T-cell (primary cell): Measurements from ENCODE around the gene SPC24. TPM values are rescaled to one million over a fixed set of nuclear protein-coding genes. Genes with fewer than 3 reads are reported as not detected.
"Not testable (repeated sequence)": the region's sequence is repeated elsewhere in the genome, so short reads cannot be mapped to it uniquely, and the experiment has no call there.

ENCODE experiments used
- ATAC-seq, 4 experiments: fragments of 200-7000 bp in 3 of 4; fragments of 150-1000 bp in 1 of 4; cut with Tn5 transposase; replicated peaks in 1 of 4; 1 replicate in 3 of 4; 2 replicates in 1 of 4; pipeline ENCODE4 v1.10.0; 2021; ENCODE audit warnings: moderate library complexity in 3 of 4, mild to moderate bottlenecking in 2 of 4, moderate number of reproducible peaks in 1 of 4
- CTCF ChIA-PET, 2 donors: fragments of 300-600 bp; sonication (Branson Sonifier 250); formaldehyde crosslinking; loops; one replicate each; lab custom pipeline; 2022; ENCODE audit warnings: antibody characterized with exemption in 2 of 2; lab: Charles Lee
- POLR2A ChIA-PET, 2 donors: fragments of 300-600 bp; sonication (Branson Sonifier 250); formaldehyde crosslinking; loops; one replicate each; lab custom pipeline; 2022; ENCODE audit warnings: antibody characterized with exemption in 2 of 2; lab: Charles Lee
- DNase-seq, 35 experiments: peaks; one replicate each; pipeline versions ENCODE4 v3.0.0 to v3.0.0-alpha.2; 2013 to 2023
- H3K27ac ChIP-seq: one replicate; pipeline ENCODE4 v1.5.1; 2013; ENCODE audit warnings: low read length
- H3K27me3 ChIP-seq, 2 experiments: replicated peaks in 1 of 2; 1 replicate in 1 of 2; 2 replicates in 1 of 2; pipeline versions ENCODE4 v1.6.1 to v1.7.0; 2013; ENCODE audit warnings: low read length in 1 of 2, mixed read lengths in 1 of 2; ENCODE audit not compliant: control insufficient read depth in 2 of 2, insufficient read depth in 2 of 2; ENCODE audit errors: extremely low read depth in 1 of 2
- H3K36me3 ChIP-seq, 2 donors: 1 replicate in 1 of 2; 2 replicates in 1 of 2; pipeline versions ENCODE4 v1.6.1 to v1.7.0; 2013; ENCODE audit warnings: low read length in 1 of 2; ENCODE audit not compliant: control insufficient read depth in 2 of 2, insufficient read depth in 1 of 2; ENCODE audit errors: extremely low read depth in 1 of 2
- H3K4me1 ChIP-seq, 2 experiments: 1 replicate in 1 of 2; 2 replicates in 1 of 2; pipeline versions ENCODE4 v1.6.1 to v1.7.0; 2013; ENCODE audit warnings: low read length in 2 of 2, mixed read lengths in 1 of 2; ENCODE audit not compliant: insufficient read depth in 2 of 2, control insufficient read depth in 1 of 2; ENCODE audit errors: extremely low read depth in 1 of 2
- H3K4me3 ChIP-seq, 2 donors: 1 replicate in 1 of 2; 2 replicates in 1 of 2; pipeline versions ENCODE4 v1.5.1 to v1.7.0; 2013; ENCODE audit warnings: mild to moderate bottlenecking in 2 of 2, low read length in 1 of 2, moderate library complexity in 1 of 2; ENCODE audit not compliant: control insufficient read depth in 1 of 2; ENCODE audit errors: extremely low read depth in 1 of 2
- H3K9me3 ChIP-seq: 2 replicates; pipeline ENCODE4 v1.7.0; 2013
- H3K27ac Mint-ChIP-seq, 2 donors: one replicate each; pipeline ENCODE4 v1.8.0; 2020 to 2021; ENCODE audit warnings: mild to moderate bottlenecking in 2 of 2, mixed read lengths in 2 of 2
- H3K27me3 Mint-ChIP-seq, 2 donors: one replicate each; pipeline ENCODE4 v1.8.0; 2021 to 2022; ENCODE audit warnings: mixed read lengths in 2 of 2
- H3K36me3 Mint-ChIP-seq: one replicate; pipeline ENCODE4 v1.8.0; 2021; ENCODE audit warnings: mixed read lengths
- H3K4me1 Mint-ChIP-seq, 3 donors: one replicate each; pipeline ENCODE4 v1.8.0; 2020 to 2022; ENCODE audit warnings: mixed read lengths in 3 of 3, mild to moderate bottlenecking in 1 of 3
- H3K4me3 Mint-ChIP-seq, 3 donors: one replicate each; pipeline ENCODE4 v1.8.0; 2020 to 2022; ENCODE audit warnings: mild to moderate bottlenecking in 3 of 3, mixed read lengths in 3 of 3, moderate library complexity in 3 of 3
- H3K9me3 Mint-ChIP-seq, 3 donors: one replicate each; pipeline ENCODE4 v1.8.0; 2020 to 2022; ENCODE audit warnings: mixed read lengths in 3 of 3
- WGBS: methylation state at CpG from one replicate; pipeline ENCODE4 v1.1.5; 2013; ENCODE audit warnings: missing lambda C conversion rate; ENCODE audit not compliant: insufficient coverage; 5-methylcytosine and 5-hydroxymethylcytosine counted together
- total RNA-seq, 35 experiments: library from RNA in 6 of 35; stranded (reverse) in 6 of 35; fragments of 120-200 nt in 1 of 35; gene quantifications; one replicate each; pipeline versions ENCODE4 v1.2.1 to v1.2.4 and lab custom pipeline; 2013 to 2026

The SPC24 gene
- total RNA-seq, 5 donors from 2014 or later (not counting 1 experiment from before 2014, with no cell fraction given), result 0.95 to 3.6 (median 2.4) TPM

- Mint-ChIP-seq H3K27me3 (peaks cover 0 to 4% of the 10 kb centered on the region in 2 donors), H3K4me1 (peaks cover 0 to 10% (median 5%) of the 10 kb centered on the region in 3 donors), H3K27ac (no peak overlapping the region), H3K9me3 (peaks cover 0 to 4% (median 0%) of the 10 kb centered on the region in 3 donors), H3K4me3 (no peak overlapping the region), H3K36me3 (no peaks in the 10 kb centered on the region)
- POLR2A ChIA-PET, result no interaction called here
- Histone ChIP-seq H3K4me3 (no peak overlapping the region), H3K9me3 (no peaks in the 10 kb centered on the region), H3K27ac (no peak overlapping the region), H3K27me3 (peaks cover 0 to 9% of the 10 kb centered on the region in 2 experiments), H3K4me1 (peaks cover 0 to 6% of the 10 kb centered on the region in 2 experiments), H3K36me3 (no peaks in the 10 kb centered on the region)
- ATAC-seq, result no peak
- whole genome bisulfite sequencing, result 100% methylated on average over 2 of the region's 4 CpGs
- DNase-seq, result no peak
- CTCF ChIA-PET, result no interaction called here
These were observed 25.9 kb upstream of the SPC24 start for GRCh38 chr19:11181488-11181887.

- H3K4me3 Mint-ChIP-seq, H3K4me3 ChIP-seq, H3K36me3 ChIP-seq, H3K4me1 ChIP-seq, H3K27ac ChIP-seq, H3K36me3 Mint-ChIP-seq, CTCF ChIA-PET, H3K27ac Mint-ChIP-seq, H3K9me3 Mint-ChIP-seq, DNase-seq, H3K27me3 Mint-ChIP-seq, POLR2A ChIA-PET, H3K9me3 ChIP-seq, ATAC-seq, H3K27me3 ChIP-seq: not testable (repeated sequence)
- WGBS, result 93% methylated on average over 3 of the region's 8 CpGs
- H3K4me1 Mint-ChIP-seq, result peaks cover 0 to 10% (median 5%) of the 10 kb centered on the region in 3 donors
These were observed 25.4 kb upstream of the SPC24 start for GRCh38 chr19:11180975-11181374.

GRCh38 chr19:11180346-11180745 lies 24.8 kb upstream of the SPC24 start:
- H3K9me3 Mint-ChIP-seq, result peaks cover 0 to 4% (median 0%) of the 10 kb centered on the region in 3 donors
- 92% methylated on average over 7 of the region's 8 CpGs for whole genome bisulfite sequencing
- no peak overlapping the region for H3K27ac ChIP-seq
- H3K36me3 Mint-ChIP-seq, result no peaks in the 10 kb centered on the region
- H3K4me1 Mint-ChIP-seq, result peaks cover 0 to 10% (median 5%) of the 10 kb centered on the region in 3 donors
- H3K4me3 ChIP-seq, result no peak overlapping the region
- H3K9me3 ChIP-seq, result no peaks in the 10 kb centered on the region
- DNase-seq (no peak), ATAC-seq (no peak)
- peaks cover 0 to 6% of the 10 kb centered on the region in 2 experiments for H3K4me1 ChIP-seq
- CTCF ChIA-PET, result no interaction called here
- POLR2A ChIA-PET, result no interaction called here
- H3K36me3 ChIP-seq, result no peaks in the 10 kb centered on the region
- H3K27ac Mint-ChIP-seq, result no peak overlapping the region
- H3K27me3 Mint-ChIP-seq, result peaks cover 0 to 4% of the 10 kb centered on the region in 2 donors
- H3K27me3 ChIP-seq, result peaks cover 0 to 9% of the 10 kb centered on the region in 2 experiments
- H3K4me3 Mint-ChIP-seq, result no peak overlapping the region

GRCh38 chr19:11179716-11180297 lies 24.2 kb upstream of the SPC24 start:
- Mint-ChIP-seq H3K27me3 (peaks cover 0 to 4% of the 10 kb centered on the region in 2 donors), H3K27ac (no peak overlapping the region), H3K4me1 (peaks cover 0 to 10% (median 5%) of the 10 kb centered on the region in 3 donors), H3K36me3 (no peaks in the 10 kb centered on the region), H3K4me3 (no peak overlapping the region), H3K9me3 (peaks cover 0 to 4% (median 0%) of the 10 kb centered on the region in 3 donors)
- ChIA-PET CTCF (interaction anchor here in 1 of 2 donors (0.6 kb wide), 1 partner anchor 26 kb away, joined by 3 read pairs; no protein-coding TSS in a partner anchor), POLR2A (no interaction called here)
- Histone ChIP-seq H3K36me3 (no peaks in the 10 kb centered on the region), H3K4me1 (peaks cover 0 to 6% of the 10 kb centered on the region in 2 experiments), H3K27me3 (peaks cover 0 to 9% of the 10 kb centered on the region in 2 experiments), H3K4me3 (no peak overlapping the region), H3K27ac (no peak overlapping the region), H3K9me3 (no peaks in the 10 kb centered on the region)
- ATAC-seq, result peak in 2 of 4 experiments; percentile 31 to 53
- WGBS, result 66% methylated on average over 9 of the region's 11 CpGs
- DNase-seq, result no peak

GRCh38 chr19:11179145-11179465 lies 23.5 kb upstream of the SPC24 start:
- H3K36me3 ChIP-seq, H3K9me3 ChIP-seq, H3K27me3 ChIP-seq, H3K36me3 Mint-ChIP-seq, ATAC-seq, POLR2A ChIA-PET, H3K4me3 ChIP-seq, H3K27ac Mint-ChIP-seq, H3K4me3 Mint-ChIP-seq, DNase-seq, H3K4me1 ChIP-seq, H3K9me3 Mint-ChIP-seq, CTCF ChIA-PET, H3K27me3 Mint-ChIP-seq, H3K27ac ChIP-seq: not testable (repeated sequence)
- 91% methylated on average over 7 of the region's 9 CpGs for WGBS
- H3K4me1 Mint-ChIP-seq, result peaks cover 0 to 10% (median 5%) of the 10 kb centered on the region in 3 donors

GRCh38 chr19:11177592-11177991 lies 22.0 kb upstream of the SPC24 start:
- CTCF ChIA-PET, result no interaction called here
- Mint-ChIP-seq H3K4me3 (no peak overlapping the region), H3K27ac (no peak overlapping the region), H3K36me3 (no peaks in the 10 kb centered on the region), H3K9me3 (no peaks in the 10 kb centered on the region), H3K4me1 (peaks cover 0 to 10% (median 5%) of the 10 kb centered on the region in 3 donors), H3K27me3 (peaks cover 0 to 4% of the 10 kb centered on the region in 2 donors)
- no peak for DNase-seq
- no peaks in the 10 kb centered on the region for H3K9me3 ChIP-seq
- H3K27me3 ChIP-seq, result peaks cover 0 to 9% of the 10 kb centered on the region in 2 experiments
- POLR2A ChIA-PET, result no interaction called here
- no peaks in the 10 kb centered on the region for H3K36me3 ChIP-seq
- no peak overlapping the region for H3K4me3 ChIP-seq
- 90% methylated on average over 9 of the region's 9 CpGs for WGBS
- H3K4me1 ChIP-seq, result peaks cover 0 to 6% of the 10 kb centered on the region in 2 experiments
- H3K27ac ChIP-seq, result no peak overlapping the region
- ATAC-seq, result no peak
